ENCODE measurements around the gene ASTN2. TPM values are rescaled to one million over a fixed set of nuclear protein-coding genes. Genes with fewer than 3 reads are reported as not detected.

Gene ASTN2
- total and polyA plus RNA-seq, 2 experiments from 2014 or later, result 5.8 to 7.5 TPM

GRCh38 chr9:117258184-117258866 lies 156.5 kb downstream of the ASTN2 start:
- in situ Hi-C loops (cut with MboI), result no loop called here
- WGBS, 2 experiments (ENCODE audit: low coverage in 1 of 2, low lambda C conversion rate in 2 of 2, missing lambda C conversion rate in 2 of 2), result 31 to 34% methylated on average over 8 of the region's 8 CpGs

GRCh38 chr9:117253261-117253660 lies 161.6 kb downstream of the ASTN2 start:
- Histone ChIP-seq H3K79me2 (ENCODE audit: insufficient read depth) (no peaks in the 10 kb centered on the region), H3K9me3 (ENCODE audit: low read depth) (no peaks in the 10 kb centered on the region), H3F3A (ENCODE audit: insufficient read depth) (no peaks in the 10 kb centered on the region), H3K9ac (no peak overlapping the region), H3K4me3 (no peak overlapping the region), H3K4me2 (ENCODE audit: unreplicated experiment) (no peak overlapping the region), H4K20me1 (ENCODE audit: insufficient read depth) (no peaks in the 10 kb centered on the region), H3K4me1 (ENCODE audit: insufficient read depth) (no peaks in the 10 kb centered on the region), H3K27ac (no peak overlapping the region), H2AFZ (no peak overlapping the region), H3K27me3 (replicated peaks; ENCODE audit: insufficient read depth) (no peaks in the 10 kb centered on the region), H3K9me2 (ENCODE audit: insufficient read depth) (no peaks in the 10 kb centered on the region), H3K36me3 (ENCODE audit: low read depth) (no peaks in the 10 kb centered on the region)
- in situ Hi-C loops (cut with MboI), result no loop called here
- no peak for TF ChIP-seq EZH2phosphoT487 (IDR thresholded peaks at IDR 0.05; ENCODE audit: insufficient read depth, low read depth)
- TF ChIP-seq EZH2 (IDR thresholded peaks at IDR 0.05; ENCODE audit: insufficient read depth, poor library complexity, severe bottlenecking), result no peak
- no peak for DNase-seq
- 0 to 9% methylated on average over 2 of the region's 2 CpGs for WGBS, 2 experiments (ENCODE audit: low coverage in 1 of 2, low lambda C conversion rate in 2 of 2, missing lambda C conversion rate in 2 of 2)

More at GRCh38 chr9:117258184-117258866, 156.5 kb downstream of the ASTN2 start:
- TF ChIP-seq EZH2phosphoT487 (IDR thresholded peaks at IDR 0.05; ENCODE audit: insufficient read depth, low read depth), result no peak
- TF ChIP-seq EZH2 (IDR thresholded peaks at IDR 0.05; ENCODE audit: insufficient read depth, poor library complexity, severe bottlenecking), result no peak
- Histone ChIP-seq H3K9ac (no peak overlapping the region), H3K4me1 (ENCODE audit: insufficient read depth) (no peaks in the 10 kb centered on the region), H2AFZ (no peak overlapping the region), H3K36me3 (ENCODE audit: low read depth) (no peaks in the 10 kb centered on the region), H3K9me2 (ENCODE audit: insufficient read depth) (no peaks in the 10 kb centered on the region), H3K79me2 (ENCODE audit: insufficient read depth) (no peaks in the 10 kb centered on the region), H4K20me1 (ENCODE audit: insufficient read depth) (no peaks in the 10 kb centered on the region), H3K9me3 (ENCODE audit: low read depth) (no peaks in the 10 kb centered on the region), H3K27ac (no peak overlapping the region), H3K27me3 (replicated peaks; ENCODE audit: insufficient read depth) (no peaks in the 10 kb centered on the region), H3K4me2 (ENCODE audit: unreplicated experiment) (no peak overlapping the region), H3F3A (ENCODE audit: insufficient read depth) (no peaks in the 10 kb centered on the region), H3K4me3 (no peak overlapping the region)
- DNase-seq, result no peak

- no peaks in the 10 kb centered on the region for H4K20me1 ChIP-seq (ENCODE audit: insufficient read depth)
- no peaks in the 10 kb centered on the region for H3K4me1 ChIP-seq (ENCODE audit: insufficient read depth)
- 12 to 21% methylated on average over 3 of the region's 3 CpGs for WGBS, 2 experiments (ENCODE audit: low coverage in 1 of 2, low lambda C conversion rate in 2 of 2, missing lambda C conversion rate in 2 of 2)
- TF ChIP-seq EZH2 (IDR thresholded peaks at IDR 0.05; ENCODE audit: insufficient read depth, poor library complexity, severe bottlenecking), result no peak
- no peak for TF ChIP-seq EZH2phosphoT487 (IDR thresholded peaks at IDR 0.05; ENCODE audit: insufficient read depth, low read depth)
- no peaks in the 10 kb centered on the region for H3K9me3 ChIP-seq (ENCODE audit: low read depth)
- H3K4me3 ChIP-seq, result no peak overlapping the region
- H3K9ac ChIP-seq, result no peak overlapping the region
- H3K27ac ChIP-seq, result no peak overlapping the region
- no peak overlapping the region for H3K4me2 ChIP-seq (ENCODE audit: unreplicated experiment)
- in situ Hi-C loops (cut with MboI), result no loop called here
- H3K36me3 ChIP-seq (ENCODE audit: low read depth), result no peaks in the 10 kb centered on the region
- H3F3A ChIP-seq (ENCODE audit: insufficient read depth), result no peaks in the 10 kb centered on the region
- H3K27me3 ChIP-seq (replicated peaks; ENCODE audit: insufficient read depth), result no peaks in the 10 kb centered on the region
- H3K79me2 ChIP-seq (ENCODE audit: insufficient read depth), result no peaks in the 10 kb centered on the region
- no peak for DNase-seq
- no peaks in the 10 kb centered on the region for H3K9me2 ChIP-seq (ENCODE audit: insufficient read depth)
- H2AFZ ChIP-seq, result no peak overlapping the region
Measured at GRCh38 chr9:117250610-117251215, 164.1 kb downstream of the ASTN2 start.

GRCh38 chr9:117249799-117250198 lies 165.1 kb downstream of the ASTN2 start:
- no peaks in the 10 kb centered on the region for H3K9me2 ChIP-seq (ENCODE audit: insufficient read depth)
- H3K4me2 ChIP-seq (ENCODE audit: unreplicated experiment), result no peak overlapping the region
- no peaks in the 10 kb centered on the region for H3K4me1 ChIP-seq (ENCODE audit: insufficient read depth)
- H3K27ac ChIP-seq, result no peak overlapping the region
- 39 to 47% methylated on average over 3 of the region's 3 CpGs for WGBS, 2 experiments (ENCODE audit: low coverage in 1 of 2, low lambda C conversion rate in 2 of 2, missing lambda C conversion rate in 2 of 2)
- TF ChIP-seq EZH2 (IDR thresholded peaks at IDR 0.05; ENCODE audit: insufficient read depth, poor library complexity, severe bottlenecking) (no peak), EZH2phosphoT487 (IDR thresholded peaks at IDR 0.05; ENCODE audit: insufficient read depth, low read depth) (no peak)
- H2AFZ ChIP-seq, result no peak overlapping the region
- no peak overlapping the region for H3K9ac ChIP-seq
- in situ Hi-C loops (cut with MboI), result no loop called here
- no peak for DNase-seq
- no peaks in the 10 kb centered on the region for H4K20me1 ChIP-seq (ENCODE audit: insufficient read depth)
- H3K79me2 ChIP-seq (ENCODE audit: insufficient read depth), result no peaks in the 10 kb centered on the region
- no peaks in the 10 kb centered on the region for H3K9me3 ChIP-seq (ENCODE audit: low read depth)
- no peak overlapping the region for H3K4me3 ChIP-seq
- no peaks in the 10 kb centered on the region for H3F3A ChIP-seq (ENCODE audit: insufficient read depth)
- no peaks in the 10 kb centered on the region for H3K27me3 ChIP-seq (replicated peaks; ENCODE audit: insufficient read depth)
- no peaks in the 10 kb centered on the region for H3K36me3 ChIP-seq (ENCODE audit: low read depth)

All from GM23248 (cell line).